Cardiac fibroblast (primary cell): Measurements from ENCODE around the gene SNRK.

Source experiments
- DNase-seq, 2 donors: peaks; one replicate each; pipeline versions ENCODE4 v3.0.0 to v3.0.0-alpha.2; 2010; ENCODE audit warnings: low read depth in 2 of 2
- H3K4me3 ChIP-seq, 2 donors: replicated peaks in 1 of 2; 1 replicate in 1 of 2; 2 replicates in 1 of 2; pipeline ENCODE4 v1.5.1; 2011; ENCODE audit warnings: low read depth in 2 of 2, low read length in 2 of 2, mild to moderate bottlenecking in 2 of 2, moderate library complexity in 1 of 2
- TF ChIP-seq, protein P1 (sequence below): IDR thresholded peaks from one replicate; pipeline ENCODE4 v1.5.1; 2011; ENCODE audit warnings: low read depth, mild to moderate bottlenecking, low read length, inconsistent platforms

SNRK gene

DNA sequence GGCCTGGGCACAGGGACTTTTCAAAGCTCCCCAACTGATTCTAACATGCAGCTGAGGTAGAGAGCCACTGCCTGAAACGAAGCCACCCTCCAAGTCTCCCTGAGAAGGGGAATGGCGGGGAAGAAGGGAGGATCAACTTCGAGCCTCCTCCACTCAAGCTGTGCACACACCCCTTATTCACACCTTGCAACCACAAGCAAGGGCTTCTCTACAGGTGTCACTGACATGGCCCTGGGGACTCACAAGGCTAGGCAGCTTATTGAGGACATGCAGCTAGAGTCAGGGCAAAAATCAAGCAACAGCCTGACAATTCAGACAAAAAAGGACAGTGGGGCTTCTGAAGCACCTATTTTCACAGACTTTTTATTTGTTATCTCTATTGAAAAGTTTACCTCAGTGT, 85.2 kb downstream of the SNRK start:
- no peak overlapping the region for H3K4me3 ChIP-seq
- no peak for DNase-seq
- TF ChIP-seq, protein P1, sequence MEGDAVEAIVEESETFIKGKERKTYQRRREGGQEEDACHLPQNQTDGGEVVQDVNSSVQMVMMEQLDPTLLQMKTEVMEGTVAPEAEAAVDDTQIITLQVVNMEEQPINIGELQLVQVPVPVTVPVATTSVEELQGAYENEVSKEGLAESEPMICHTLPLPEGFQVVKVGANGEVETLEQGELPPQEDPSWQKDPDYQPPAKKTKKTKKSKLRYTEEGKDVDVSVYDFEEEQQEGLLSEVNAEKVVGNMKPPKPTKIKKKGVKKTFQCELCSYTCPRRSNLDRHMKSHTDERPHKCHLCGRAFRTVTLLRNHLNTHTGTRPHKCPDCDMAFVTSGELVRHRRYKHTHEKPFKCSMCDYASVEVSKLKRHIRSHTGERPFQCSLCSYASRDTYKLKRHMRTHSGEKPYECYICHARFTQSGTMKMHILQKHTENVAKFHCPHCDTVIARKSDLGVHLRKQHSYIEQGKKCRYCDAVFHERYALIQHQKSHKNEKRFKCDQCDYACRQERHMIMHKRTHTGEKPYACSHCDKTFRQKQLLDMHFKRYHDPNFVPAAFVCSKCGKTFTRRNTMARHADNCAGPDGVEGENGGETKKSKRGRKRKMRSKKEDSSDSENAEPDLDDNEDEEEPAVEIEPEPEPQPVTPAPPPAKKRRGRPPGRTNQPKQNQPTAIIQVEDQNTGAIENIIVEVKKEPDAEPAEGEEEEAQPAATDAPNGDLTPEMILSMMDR: no peak

DNA sequence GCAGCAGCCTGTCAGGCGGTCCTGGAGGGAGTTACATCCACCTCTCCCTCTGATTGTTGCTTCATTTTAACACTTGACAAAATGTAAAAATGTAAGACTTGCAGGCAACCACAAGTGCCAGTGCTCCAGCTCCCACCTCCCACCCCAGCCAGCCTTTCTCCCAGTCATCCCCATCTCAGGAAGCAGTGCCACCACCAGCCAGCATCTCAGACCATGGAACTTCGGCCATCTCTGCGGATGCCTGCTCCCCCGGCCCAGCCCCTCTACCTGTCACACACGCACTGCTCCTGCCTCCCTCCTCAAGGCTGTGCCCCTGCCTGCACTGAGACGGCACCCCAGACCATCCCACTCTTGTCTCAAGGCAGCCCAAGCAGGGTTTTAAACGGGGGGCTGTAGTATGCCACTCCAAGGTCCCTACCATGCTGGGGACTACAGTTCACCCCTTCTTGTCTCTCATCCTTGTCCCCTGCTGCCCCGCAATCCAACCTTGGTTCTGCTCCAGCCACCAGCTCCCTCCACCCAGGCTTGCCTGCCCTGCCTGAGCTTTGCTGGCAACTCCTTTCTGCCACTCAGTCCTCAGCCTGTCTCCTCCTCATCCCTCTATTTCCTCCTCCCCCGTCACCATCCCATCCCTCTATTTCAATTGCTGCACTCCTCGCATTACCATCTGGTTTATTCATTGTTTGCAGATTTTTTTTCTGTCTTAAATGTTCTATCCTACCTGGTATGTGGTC, 85.8 kb downstream of the SNRK start:
- DNase-seq: no peak
- TF ChIP-seq, protein P1: no peak
- no peak overlapping the region for H3K4me3 ChIP-seq

DNA sequence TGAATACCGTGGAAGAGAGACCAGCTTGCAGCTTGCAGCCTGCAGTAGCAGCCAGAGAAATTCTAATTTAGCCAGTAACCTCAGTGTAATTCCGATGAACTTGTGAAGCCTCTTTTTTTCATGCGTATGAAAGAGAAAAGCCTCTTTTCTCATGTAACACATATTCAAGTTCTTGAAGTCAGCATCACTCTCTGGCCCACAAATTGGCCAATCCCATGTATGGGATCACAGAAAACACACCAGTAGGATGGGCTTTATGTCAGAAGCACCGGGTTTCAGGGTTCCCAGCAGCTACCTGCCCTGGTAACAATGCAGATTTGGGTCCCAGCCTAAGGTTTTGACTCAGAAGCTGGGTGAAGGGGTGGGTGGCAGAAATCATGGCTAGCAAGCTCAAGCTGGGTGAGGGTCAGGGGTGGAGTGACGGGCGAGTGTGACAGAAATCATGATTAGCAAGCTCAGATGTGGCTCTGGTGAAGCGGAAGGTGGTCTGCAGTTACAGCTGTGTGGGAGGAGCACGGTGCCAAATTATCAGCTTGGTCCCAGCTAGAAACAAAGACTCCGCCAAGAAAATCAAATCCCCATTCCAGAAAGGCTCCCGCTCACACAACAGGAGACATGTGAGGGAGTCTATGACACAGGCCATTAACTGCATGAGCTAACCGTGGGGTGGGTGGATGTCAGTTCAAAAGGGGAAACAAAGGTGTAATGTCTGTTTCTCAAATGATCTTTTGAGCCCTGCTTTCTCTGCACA, 86.6 kb downstream of the SNRK start:
- TF ChIP-seq, protein P1: no peak
- peak in 1 of 2 donors; percentile 20 for DNase-seq
- no peak overlapping the region for H3K4me3 ChIP-seq

DNA sequence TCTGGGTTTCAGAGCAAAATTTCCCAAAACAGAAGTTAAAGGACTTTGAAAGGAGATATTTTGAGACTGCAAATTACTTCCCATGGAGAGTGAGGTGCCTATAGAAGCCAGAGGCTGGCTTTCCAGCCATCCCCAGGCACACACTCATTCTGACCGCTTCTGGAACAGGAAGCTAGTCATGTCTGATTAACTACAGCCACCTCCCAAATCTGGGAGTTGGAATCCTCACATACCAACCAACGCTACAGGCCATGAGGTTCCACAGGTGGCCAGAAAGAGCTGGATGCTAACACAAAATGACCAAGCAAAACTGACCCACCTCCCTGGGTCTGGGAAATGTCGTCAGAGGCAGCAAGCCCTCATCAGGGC, 87.2 kb downstream of the SNRK start:
- H3K4me3 ChIP-seq: no peak overlapping the region
- DNase-seq: peak; percentile 48 to 75
- TF ChIP-seq, protein P1: no peak

DNA sequence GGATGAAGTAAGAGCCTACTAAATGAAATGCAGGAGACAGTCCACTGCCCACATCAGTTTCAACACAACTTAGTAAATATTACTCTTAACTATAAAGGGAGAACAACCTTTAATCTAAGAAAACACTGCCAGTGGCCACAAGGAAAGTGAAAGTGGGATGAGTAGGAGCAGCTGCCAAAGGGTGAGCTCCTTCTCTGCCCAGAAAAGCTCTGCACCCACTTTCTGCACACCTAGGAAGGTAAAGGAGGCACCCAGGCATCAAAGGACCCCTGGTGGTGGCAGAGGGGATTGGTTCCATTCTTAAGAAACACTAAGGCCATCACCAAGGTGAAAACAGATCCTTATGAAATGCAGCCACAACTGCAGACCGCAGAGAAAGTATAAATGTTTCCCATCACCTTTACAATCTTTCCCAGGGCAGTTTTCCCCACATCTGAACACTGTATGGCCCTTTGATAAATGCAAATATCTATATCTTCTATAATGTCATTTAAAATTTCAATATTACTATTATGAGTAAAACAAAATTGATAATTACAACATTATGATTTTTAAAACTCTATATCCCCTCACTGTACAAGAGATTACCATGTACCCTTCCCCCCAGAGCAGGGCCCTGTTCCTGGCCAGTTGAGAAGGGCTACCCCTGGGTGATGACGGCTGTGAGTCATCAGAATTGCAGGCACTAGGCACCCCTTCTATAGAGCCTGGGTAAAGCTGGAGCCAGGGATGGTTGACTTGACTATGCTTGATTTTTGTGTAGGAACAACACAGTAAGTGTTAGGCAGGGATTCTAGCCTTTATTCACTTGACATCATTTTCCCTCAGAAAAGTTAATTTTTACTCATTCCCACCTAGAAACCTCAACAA, 92.0 kb downstream of the SNRK start:
- H3K4me3 ChIP-seq: no peak overlapping the region
- TF ChIP-seq, protein P1: peak; percentile 80
- peak; percentile 33 to 50 for DNase-seq

DNA sequence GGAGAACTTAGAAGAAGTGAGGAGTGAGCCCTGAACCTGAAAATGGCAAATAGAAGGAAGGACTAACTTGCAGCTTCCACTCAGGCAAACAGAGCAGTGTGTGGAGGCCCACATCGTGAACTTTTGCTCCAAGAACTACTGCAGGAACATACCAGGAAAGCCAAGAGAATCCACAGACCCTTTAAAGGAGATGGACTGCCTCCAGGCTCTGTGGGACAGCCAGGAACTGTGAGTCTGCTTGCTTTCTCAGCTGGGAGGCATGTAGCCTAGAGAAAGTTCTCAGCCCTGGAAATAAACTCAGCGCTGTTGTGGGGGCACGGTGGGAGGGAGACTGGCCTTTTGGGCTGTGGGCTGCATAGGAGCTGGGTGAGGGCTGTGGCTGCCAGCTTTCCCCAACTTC, 93.0 kb downstream of the SNRK start:
- H3K4me3 ChIP-seq: no peak overlapping the region
- TF ChIP-seq, protein P1: no peak
- DNase-seq: peak; percentile 51 to 72
